NCI-H226 (cell line): ENCODE measurements around the gene CISD3.
A peak's percentile ranks its signal among the peaks of the same experiment; 100 is the strongest.

ENCODE experiments used
- DNase-seq: peaks from one replicate; pipeline ENCODE4 v3.0.0-alpha.2; 2015

CISD3 gene

GRCh38 chr17:38730526-38731379, 612 bp downstream of the CISD3 start:
- peak; percentile 51 for DNase-seq

GRCh38 chr17:38731526-38732294, 1.6 kb downstream of the CISD3 start:
- DNase-seq, result no peak

DNA sequence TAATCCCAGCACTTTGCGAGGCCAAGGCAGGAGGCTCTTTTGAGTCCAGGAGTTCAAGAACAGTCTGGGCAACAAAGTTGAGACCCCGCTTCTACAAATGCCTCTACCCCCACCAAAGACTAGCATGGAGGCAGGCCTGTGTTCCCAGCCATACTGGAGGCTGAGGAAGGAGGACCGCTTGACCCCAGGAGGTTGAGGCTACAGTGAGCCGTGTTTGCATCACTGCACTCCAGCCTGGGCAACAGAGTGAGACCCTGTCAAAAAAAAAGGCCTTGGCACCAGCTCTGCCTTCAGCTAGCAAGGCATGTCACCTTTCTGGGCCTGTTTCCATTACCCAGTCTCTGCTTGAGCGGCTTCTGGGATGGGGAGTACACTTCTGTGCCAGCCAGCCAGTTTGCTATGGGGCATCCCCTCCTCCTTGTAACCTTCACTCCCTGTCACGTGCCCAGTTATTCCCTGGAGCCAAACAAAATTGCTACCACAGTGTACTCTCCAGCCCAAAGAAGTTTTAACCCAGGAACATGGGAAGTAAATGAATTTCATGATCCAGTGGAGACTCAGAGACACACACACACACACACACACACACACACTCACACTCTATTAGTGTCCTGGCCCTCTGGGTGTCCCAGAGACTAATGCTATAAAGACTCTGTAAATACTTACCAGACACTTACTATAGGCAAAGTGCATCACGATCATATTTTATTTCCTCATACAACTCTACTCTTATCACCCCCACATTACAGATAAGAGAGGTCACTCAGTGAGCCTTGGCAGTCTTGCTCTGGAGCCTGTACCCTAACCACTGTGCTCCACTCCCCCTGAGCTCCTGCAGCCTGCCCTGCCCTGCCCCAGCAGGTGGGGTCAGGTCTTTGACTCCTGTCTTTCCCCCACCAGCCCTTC, 2.5 kb downstream of the CISD3 start:
- no peak for DNase-seq

GRCh38 chr17:38733282-38733981, 3.3 kb downstream of the CISD3 start:
- DNase-seq, result no peak

DNA sequence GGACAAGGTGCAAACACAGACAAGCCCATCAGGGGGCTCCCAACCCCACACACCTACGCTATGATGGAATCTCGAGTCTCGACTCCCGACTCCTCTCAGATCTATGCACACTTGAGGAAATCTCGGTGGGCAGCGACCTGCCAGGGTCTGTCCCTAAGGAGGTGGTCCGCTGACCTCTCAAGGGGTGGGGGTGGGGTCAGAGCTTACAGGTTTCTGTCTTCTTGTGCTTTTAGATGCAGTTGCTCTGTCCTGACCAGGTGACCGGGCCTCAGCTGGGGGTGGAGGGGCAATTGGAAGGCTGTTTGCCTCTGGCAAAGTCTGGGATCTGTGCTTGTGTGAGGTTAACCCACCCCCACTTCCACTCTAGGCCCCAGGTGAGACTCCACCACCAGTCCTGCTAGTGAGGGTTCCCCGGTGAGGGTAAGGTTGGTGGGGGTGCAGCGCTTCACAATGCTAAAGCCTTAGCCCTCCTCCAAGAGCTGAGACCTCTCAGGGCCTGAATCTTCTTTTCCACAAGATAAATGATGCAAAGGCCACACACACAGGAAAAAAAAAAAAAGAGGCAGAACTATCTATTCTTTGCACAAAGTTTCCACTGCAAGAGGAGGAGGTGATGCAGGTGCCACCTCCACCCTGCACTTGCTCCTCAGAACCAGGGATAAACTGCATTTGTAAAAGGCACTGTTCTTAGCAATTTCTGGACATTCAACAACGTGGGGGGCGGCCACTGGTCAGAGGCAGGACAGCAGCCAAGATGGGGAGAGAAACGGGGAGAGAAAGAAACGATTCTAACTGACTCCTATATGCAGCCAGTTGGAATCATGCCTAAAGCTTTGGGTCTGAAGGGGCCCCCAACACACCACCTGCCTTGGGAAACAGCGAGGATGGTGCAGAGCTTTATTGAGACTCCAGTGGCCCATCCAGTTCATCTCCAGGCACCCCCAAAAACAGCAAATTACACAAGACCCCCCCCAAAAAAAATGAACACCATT, 4.1 kb downstream of the CISD3 start:
- no peak for DNase-seq

DNA sequence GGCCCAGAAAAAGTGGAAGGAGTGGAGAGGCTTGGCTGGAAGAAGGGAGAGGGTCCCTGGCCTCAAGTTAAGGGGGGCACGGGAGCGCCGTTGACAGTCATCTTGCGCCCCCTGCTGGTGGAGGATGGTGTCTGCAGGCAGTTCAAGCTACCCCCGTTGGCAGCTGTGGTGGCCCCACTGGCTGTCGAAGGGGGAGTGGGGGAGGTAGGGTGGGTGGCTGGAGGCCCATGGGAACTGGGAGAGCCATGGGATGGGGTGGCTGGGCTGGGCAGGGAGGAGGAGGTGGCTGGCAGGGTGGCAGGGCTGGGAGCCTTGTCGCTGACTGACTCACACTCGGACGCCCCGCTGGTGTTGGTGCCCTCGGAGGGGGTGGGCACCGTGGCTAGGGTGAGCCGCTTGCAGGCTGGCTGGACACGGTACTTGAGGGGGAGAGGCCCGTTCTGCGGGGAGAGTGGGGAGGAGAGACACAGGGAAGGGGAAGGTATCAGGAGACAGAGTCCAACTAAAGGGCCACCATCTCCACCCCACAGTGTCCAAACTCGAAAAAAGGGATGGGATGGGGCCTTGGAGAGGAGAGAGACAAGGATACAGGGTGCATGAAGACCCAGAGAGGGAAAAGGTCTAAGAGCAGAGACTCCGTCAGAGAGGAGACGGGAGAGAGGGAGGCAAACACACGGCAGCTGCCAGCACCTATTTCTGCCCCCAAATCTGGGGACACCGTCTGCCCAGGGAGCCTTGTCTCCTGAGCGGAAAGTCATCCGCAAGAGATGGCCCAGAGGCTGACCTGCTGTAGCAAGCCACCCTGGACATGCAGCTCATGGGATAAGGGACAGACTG, 5.2 kb downstream of the CISD3 start:
- DNase-seq, result no peak

DNA sequence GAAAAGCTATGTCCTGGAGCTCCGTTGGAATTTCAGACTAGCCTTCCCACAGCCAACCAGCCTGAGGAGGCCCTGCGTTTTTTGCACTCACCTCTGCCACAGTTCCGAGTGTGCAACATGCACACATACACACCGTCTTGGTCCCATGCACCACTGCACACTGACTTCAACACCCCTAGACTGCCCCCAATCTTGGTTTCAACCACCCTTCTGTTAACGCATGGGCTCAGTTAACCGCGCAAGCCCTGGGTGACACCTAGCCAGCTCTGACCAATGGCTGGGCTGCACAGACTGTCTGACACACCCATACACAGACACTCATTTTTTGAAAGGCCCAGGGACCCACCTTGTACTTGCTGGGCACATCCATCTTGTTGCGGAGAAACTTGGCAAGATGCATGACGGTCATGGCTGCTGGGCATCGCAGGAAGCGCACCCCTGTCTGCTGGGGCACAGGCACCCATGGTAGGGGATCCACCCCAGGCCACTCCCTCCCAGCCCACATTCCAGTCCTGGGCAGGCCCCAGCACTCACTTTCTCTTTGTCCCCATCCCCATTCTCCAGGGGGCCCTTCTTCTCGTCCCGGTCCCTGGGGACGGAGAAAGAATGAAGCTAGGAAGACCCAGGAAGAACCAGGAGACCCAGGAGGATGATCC, 8.0 kb downstream of the CISD3 start:
- DNase-seq, result no peak

DNA sequence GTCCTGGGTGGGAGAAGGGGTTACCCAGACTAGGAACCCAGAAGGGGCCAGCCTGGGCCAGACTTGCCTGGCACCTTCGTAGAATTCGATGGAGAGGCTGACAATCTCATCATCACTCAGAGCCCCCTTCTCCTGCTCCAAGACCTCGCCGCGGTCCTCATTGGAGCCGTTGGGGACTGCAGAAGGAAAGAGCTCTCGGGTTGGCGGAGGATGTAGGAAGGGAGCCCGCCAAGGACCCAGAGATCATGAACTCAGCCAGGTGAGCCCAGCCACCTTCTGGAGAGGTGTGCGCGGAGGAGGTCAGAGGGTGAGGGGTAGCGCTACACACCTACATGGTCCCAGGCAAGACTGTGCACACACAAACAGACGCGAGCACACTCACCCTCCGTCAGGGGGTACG, 8.5 kb downstream of the CISD3 start:
- DNase-seq, result no peak

- no peak for DNase-seq
These were observed 9.2 kb downstream of the CISD3 start for GRCh38 chr17:38739305-38739704.

GRCh38 chr17:38740044-38740443, 9.9 kb downstream of the CISD3 start:
- DNase-seq, result no peak

- DNase-seq, result no peak
These were observed 10.7 kb downstream of the CISD3 start for GRCh38 chr17:38740806-38741205.

GRCh38 chr17:38741461-38741860, 11.3 kb downstream of the CISD3 start:
- no peak for DNase-seq

- DNase-seq, result no peak
These were observed 11.8 kb downstream of the CISD3 start for GRCh38 chr17:38741921-38742410.

DNA sequence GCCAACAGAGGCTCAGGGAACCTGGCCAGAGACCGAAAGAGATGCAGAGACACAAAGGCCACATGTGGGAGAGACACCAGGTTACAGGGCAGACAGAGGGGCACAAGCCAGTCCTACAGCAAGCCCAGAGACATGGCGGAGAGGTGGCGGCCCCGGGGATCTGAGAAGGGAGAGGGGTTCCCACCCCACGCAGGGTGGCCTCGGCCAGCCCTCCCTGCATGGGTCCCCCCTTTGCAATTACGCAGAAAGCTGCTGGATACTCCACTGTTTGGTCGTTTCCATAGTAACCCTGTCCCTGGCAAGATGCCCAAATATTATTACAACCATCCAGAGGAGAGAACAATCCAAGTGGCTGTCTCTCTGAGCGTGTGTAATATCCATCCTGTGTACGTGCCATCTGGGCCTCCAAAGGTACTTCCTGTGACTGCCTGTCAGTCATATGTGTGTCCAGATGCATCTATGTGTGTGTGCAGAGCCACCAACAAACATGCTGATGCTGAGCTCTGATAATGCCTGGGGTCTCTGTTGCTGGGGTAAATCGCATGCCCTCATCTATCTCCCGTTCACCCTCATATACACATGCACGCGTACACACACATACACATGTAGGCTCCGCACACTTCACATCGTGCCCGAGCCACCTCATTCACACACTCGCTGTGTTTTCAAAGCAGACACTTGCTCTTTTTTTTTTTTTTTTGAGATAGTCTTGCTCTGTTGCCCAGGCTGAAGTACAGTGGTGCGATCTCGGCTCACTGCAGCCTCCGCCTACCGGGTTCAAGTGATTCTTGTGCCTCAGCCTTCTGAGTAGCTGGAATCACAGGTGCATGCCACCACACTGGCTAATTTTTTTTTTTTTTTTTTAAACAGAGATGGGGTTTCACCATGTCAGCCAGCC, 12.5 kb downstream of the CISD3 start:
- peak; percentile 65 for DNase-seq

DNA sequence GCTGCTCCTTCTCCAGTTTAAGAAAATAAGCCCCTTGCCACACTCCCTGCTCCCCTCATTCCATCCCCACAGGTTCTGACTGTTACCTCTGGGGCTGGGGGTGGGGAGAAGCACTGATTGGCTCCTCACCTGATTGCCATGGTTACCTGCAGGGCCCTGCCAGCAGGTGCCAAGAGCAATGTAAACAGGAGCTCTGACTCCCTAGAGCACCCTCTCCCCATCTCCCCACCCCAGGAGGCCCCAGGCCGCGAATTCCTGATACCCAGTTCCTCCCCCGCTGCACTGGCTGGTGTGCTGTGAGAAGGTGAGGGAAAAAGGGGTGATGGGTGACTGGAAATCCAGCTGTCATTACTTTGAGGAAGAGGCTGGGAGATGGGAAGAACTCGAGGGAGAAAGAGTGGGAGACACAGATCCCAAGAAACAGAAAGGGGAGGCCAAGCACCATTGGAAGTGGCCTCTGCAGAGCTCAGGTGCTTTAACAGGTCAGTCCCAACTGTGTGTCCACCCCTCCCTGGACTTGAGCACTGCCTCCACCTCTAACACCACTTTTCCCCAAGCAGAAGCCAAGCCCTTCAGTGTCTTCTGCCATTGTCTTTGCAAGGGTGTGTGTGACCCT, 13.5 kb downstream of the CISD3 start:
- DNase-seq, result no peak

DNA sequence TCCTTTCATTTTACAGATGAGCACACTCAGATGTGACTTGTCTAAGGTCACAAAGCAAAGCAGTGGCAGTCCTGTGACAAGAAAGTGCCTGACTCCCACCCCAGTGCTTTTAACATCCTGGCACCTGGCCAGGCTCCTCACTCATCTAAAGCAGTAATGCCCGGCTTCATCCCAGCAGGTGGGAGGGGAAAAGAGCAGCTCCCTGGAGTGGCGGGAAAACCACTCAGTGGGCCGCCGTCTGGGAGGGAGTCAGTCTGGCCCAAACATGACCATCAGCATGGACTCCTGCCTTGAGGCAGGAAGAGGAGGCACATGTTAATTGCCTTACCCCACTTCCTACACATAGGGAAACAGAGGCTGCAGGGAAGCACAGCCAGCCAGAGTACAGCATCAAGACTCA, 15.4 kb downstream of the CISD3 start:
- DNase-seq, result no peak

- DNase-seq, result no peak
These were observed 16.1 kb downstream of the CISD3 start for GRCh38 chr17:38746004-38746848.
